ENCODE measurements around the gene OLFML2B.
"Not testable (repeated sequence)": the region's sequence is repeated elsewhere in the genome, so short reads cannot be mapped to it uniquely, and the experiment has no call there.

The OLFML2B gene

GRCh38 chr1:162035241-162035640, 11.6 kb upstream of the OLFML2B start:
- DNase-seq (ENCODE audit: low spot score): no peak

- peak; percentile 25 for DNase-seq (ENCODE audit: low spot score)
These were observed 9.8 kb upstream of the OLFML2B start for GRCh38 chr1:162033428-162033827.

- no peak for DNase-seq (ENCODE audit: low spot score)
These were observed 7.2 kb upstream of the OLFML2B start for GRCh38 chr1:162030759-162031280.

GRCh38 chr1:162029157-162029556, 5.5 kb upstream of the OLFML2B start:
- no peak for DNase-seq (ENCODE audit: low spot score)

- DNase-seq (ENCODE audit: low spot score): peak; percentile 39
These were observed 5.1 kb upstream of the OLFML2B start for GRCh38 chr1:162028726-162029125.

GRCh38 chr1:162026881-162027280, 3.2 kb upstream of the OLFML2B start:
- no peak for DNase-seq (ENCODE audit: low spot score)

GRCh38 chr1:162025541-162025940, 1.9 kb upstream of the OLFML2B start:
- DNase-seq (ENCODE audit: low spot score): no peak

GRCh38 chr1:162023181-162023546, 505 bp downstream of the OLFML2B start:
- no peak for DNase-seq (ENCODE audit: low spot score)

GRCh38 chr1:162022626-162023025, 1.0 kb downstream of the OLFML2B start:
- no peak for DNase-seq (ENCODE audit: low spot score)

GRCh38 chr1:162021124-162021523, 2.5 kb downstream of the OLFML2B start:
- no peak for DNase-seq (ENCODE audit: low spot score)

- no peak for DNase-seq (ENCODE audit: low spot score)
These were observed 3.5 kb downstream of the OLFML2B start for GRCh38 chr1:162020150-162020549.

- no peak for DNase-seq (ENCODE audit: low spot score)
These were observed 4.2 kb downstream of the OLFML2B start for GRCh38 chr1:162019446-162019845.

GRCh38 chr1:162019006-162019405, 4.7 kb downstream of the OLFML2B start:
- DNase-seq (ENCODE audit: low spot score): no peak

GRCh38 chr1:162018418-162018817, 5.3 kb downstream of the OLFML2B start:
- DNase-seq (ENCODE audit: low spot score): no peak

- DNase-seq (ENCODE audit: low spot score): not testable (repeated sequence)
These were observed 5.9 kb downstream of the OLFML2B start for GRCh38 chr1:162017791-162018190.

- no peak for DNase-seq (ENCODE audit: low spot score)
These were observed 7.0 kb downstream of the OLFML2B start for GRCh38 chr1:162016631-162017030.

- DNase-seq (ENCODE audit: low spot score): no peak
These were observed 8.5 kb downstream of the OLFML2B start for GRCh38 chr1:162015196-162015595.

GRCh38 chr1:162014202-162014601, 9.5 kb downstream of the OLFML2B start:
- no peak for DNase-seq (ENCODE audit: low spot score)

GRCh38 chr1:162013289-162013688, 10.4 kb downstream of the OLFML2B start:
- no peak for DNase-seq (ENCODE audit: low spot score)

- no peak for DNase-seq (ENCODE audit: low spot score)
These were observed 12.2 kb downstream of the OLFML2B start for GRCh38 chr1:162011337-162012012.

- no peak for DNase-seq (ENCODE audit: low spot score)
These were observed 13.5 kb downstream of the OLFML2B start for GRCh38 chr1:162010175-162010506.

GRCh38 chr1:162009501-162010174, 14.0 kb downstream of the OLFML2B start:
- DNase-seq (ENCODE audit: low spot score): no peak

- no peak for DNase-seq (ENCODE audit: low spot score)
These were observed 14.9 kb downstream of the OLFML2B start for GRCh38 chr1:162008799-162009198.

GRCh38 chr1:162007466-162007865, 16.2 kb downstream of the OLFML2B start:
- no peak for DNase-seq (ENCODE audit: low spot score)
